Peyer's patch (tissue), 4 donors: Measurements from ENCODE around the gene TOX2.

Experiments
- CTCF ChIP-seq, 6 experiments: fragments of 450-650 bp in 4 of 6; fragments of 200-600 bp in 2 of 6; sonication (generic) in 1 of 6; IDR thresholded peaks; one replicate each; pipeline ENCODE4 v1.5.1; 2017 to 2019; ENCODE audit warnings: antibody characterized with exemption in 6 of 6, mild to moderate bottlenecking in 3 of 6, moderate library complexity in 1 of 6
- POLR2A ChIP-seq, 2 donors: fragments of 450-650 bp; IDR thresholded peaks; one replicate each; pipeline ENCODE4 v1.5.1; 2017; ENCODE audit warnings: antibody characterized with exemption in 2 of 2, mild to moderate bottlenecking in 2 of 2, moderate library complexity in 2 of 2

DNA sequence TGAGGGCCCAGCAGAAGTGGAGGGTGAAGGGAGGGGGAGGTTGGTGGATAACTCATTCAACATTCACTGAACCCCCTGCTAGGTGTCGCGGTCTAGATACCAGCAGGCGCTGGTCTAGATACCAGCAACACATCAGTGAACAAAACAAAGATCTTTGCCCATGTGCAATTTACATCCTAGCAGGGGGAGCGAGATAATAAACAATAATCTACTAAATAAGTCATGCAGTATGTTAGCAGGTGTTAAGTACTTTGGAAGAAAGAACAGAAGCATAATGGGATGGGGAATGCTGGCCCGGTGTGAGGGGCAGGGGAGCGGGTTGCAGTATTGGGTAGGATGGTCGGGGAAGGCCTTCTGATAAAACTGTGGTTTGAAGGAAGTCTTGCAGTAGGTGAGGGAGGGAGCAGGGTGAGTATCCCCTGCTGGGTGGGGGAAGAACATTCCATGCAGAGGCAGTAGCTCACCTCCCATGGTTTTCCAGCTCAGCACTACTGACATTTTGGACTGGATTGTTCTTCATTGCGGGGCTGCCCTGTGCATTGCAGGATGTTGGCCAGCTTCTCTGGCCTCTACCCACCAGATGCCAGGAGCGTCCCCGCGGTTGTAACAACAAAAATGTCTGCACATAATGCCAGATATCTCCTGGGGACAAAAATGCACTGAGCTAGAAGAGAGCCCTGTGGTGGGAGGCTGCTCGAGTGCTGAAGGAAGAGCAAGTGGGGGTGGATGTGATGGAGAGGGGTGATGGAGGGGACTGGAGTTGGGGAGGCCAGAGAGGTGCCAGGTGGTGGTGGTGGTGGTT lies 117.3 kb downstream of the TOX2 start:
- TF ChIP-seq CTCF (IDR thresholded peaks at IDR 0.05), result no peak
- no peak for TF ChIP-seq POLR2A (IDR thresholded peaks at IDR 0.05)
